Heart left ventricle (tissue), 16 donors: Measurements from ENCODE around the gene DTX2. TPM values are rescaled to one million over a fixed set of nuclear protein-coding genes. Genes with fewer than 3 reads are reported as not detected.

Source experiments
- ATAC-seq, 4 donors: fragments of 200-7000 bp; cut with Tn5 transposase; one replicate each; pipeline ENCODE4 v1.9.1; 2020 to 2022; ENCODE audit warnings: moderate library complexity in 4 of 4, mild to moderate bottlenecking in 3 of 4, moderate number of reproducible peaks in 1 of 4
- DNase-seq, 5 donors: peaks; one replicate each; pipeline ENCODE4 v3.0.0-alpha.2; 2020
- H3K27ac ChIP-seq, 12 donors: fragments of 200-600 bp; sonication (generic) in 4 of 12; one replicate each; pipeline versions ENCODE4 v1.5.0 to v1.8.0; 2016 to 2022; ENCODE audit warnings: mild to moderate bottlenecking in 2 of 12
- H3K27me3 ChIP-seq, 9 donors: fragments of 200-600 bp; sonication (generic) in 2 of 9; one replicate each; pipeline versions ENCODE4 v1.5.1 to v1.8.0; 2016 to 2022; ENCODE audit warnings: mild to moderate bottlenecking in 3 of 9
- H3K36me3 ChIP-seq, 9 donors: fragments of 200-600 bp; sonication (generic) in 2 of 9; one replicate each; pipeline versions ENCODE4 v1.5.0 to v1.8.0; 2018 to 2022; ENCODE audit warnings: mild to moderate bottlenecking in 2 of 9
- H3K4me1 ChIP-seq, 12 donors: fragments of 200-600 bp; sonication (generic) in 4 of 12; one replicate each; pipeline versions ENCODE4 v1.5.0 to v1.8.0; 2016 to 2022; ENCODE audit warnings: mild to moderate bottlenecking in 3 of 12
- H3K4me3 ChIP-seq, 12 donors: fragments of 200-600 bp; sonication (generic) in 4 of 12; one replicate each; pipeline versions ENCODE4 v1.5.0 to v1.8.0; 2017 to 2022; ENCODE audit warnings: mild to moderate bottlenecking in 9 of 12, moderate library complexity in 4 of 12
- H3K9me3 ChIP-seq, 12 donors: fragments of 200-600 bp; sonication (generic) in 4 of 12; one replicate each; pipeline versions ENCODE4 v1.5.0 to v1.8.0; 2016 to 2022; ENCODE audit warnings: mild to moderate bottlenecking in 1 of 12
- CTCF ChIP-seq, 12 donors: fragments of 200-600 bp; sonication (generic) in 4 of 12; IDR thresholded peaks; one replicate each; pipeline versions ENCODE4 v1.5.0 to v1.8.0; 2018 to 2022; ENCODE audit warnings: antibody characterized with exemption in 12 of 12, mild to moderate bottlenecking in 5 of 12
- POLR2A ChIP-seq, 2 donors: fragments of 450-650 bp; IDR thresholded peaks; one replicate each; pipeline ENCODE4 v1.6.1; 2017; ENCODE audit warnings: antibody characterized with exemption in 2 of 2, mild to moderate bottlenecking in 2 of 2, moderate library complexity in 2 of 2
- WGBS, 4 donors: extraction: QIAGEN DNeasy Blood & Tissue Kit in 2 of 4; methylation state at CpG; one replicate each; pipeline versions ENCODE4 v1.1.5 to v1.1.7; 2013 to 2018; 5-methylcytosine and 5-hydroxymethylcytosine counted together
- intact Hi-C, 10 donors: fragments of 100-400 bp; cut with DNase I; formaldehyde crosslinking; loops; one replicate each; pipeline versions ENCODE4 v1.11.1 to v1.14.2; 2022
- polyA plus RNA-seq, 2 donors: library from polyadenylated mRNA; stranded (reverse); fragments of 200-250 nt; gene quantifications; one replicate each; pipeline ENCODE4 v1.2.3, GENCODE V29; 2013
- total RNA-seq, 9 donors: library from RNA; depleted of rRNA in 2 of 9; stranded (reverse); fragments of >200 nt in 2 of 9; fragmentation: NEBNext Ultra II Directional in 3 of 9; extraction: Animal tissue kit (Norgen Biotek cat#: 25700) in 3 of 9; gene quantifications; one replicate each; pipeline versions ENCODE4 v1.1.0 to v1.2.4, GENCODE V29; 2016 to 2023
- donor health status: ischemic (EF 13 %, LVEDD 7.1; RV severe dilation, severe dysfunction).
- donor health status: healthy with polysubstance abuse.
- donor health status: DM: no; HTN: yes; CAD: no.
- donor health status: DM: no; HTN: no; CAD: no.
- donor health status: ischemic (EF 25% LVEDD 6.9; RV normal size, moderate dysfunction).
- donor health status: ischemic (EF 25% LVEDD 5.7; RV mildly dilated, moderate dysfunction).
- donor health status: healthy.
- donor health status: DM: yes; HTN: yes; CAD: no.
- donor health status: ischemic (EF 35%, LVEDD 5.7; RV mildly dilated, moderate dysfunction).
- donor health status: nonischemic (EF 11% LVEDD 7.7; RV severe dilation, severe dysfunction).
- donor health status: DM: yes; HTN: yes; CAD: no.
- donor health status: PGD.
- donor health status: ischemic (EF 29% LVEDD 5.4; RV normal size, mild dysfunction).
- donor health status: nonischemic (EF 23%, LVEDD 6.1; RV moderate dilation, normal function).

The DTX2 gene
- total and polyA plus RNA-seq, 11 donors: 6.2 to 23.0 (median 13.8) TPM

GRCh38 chr7:76427635-76428034, 33.9 kb upstream of the DTX2 start:
- TF ChIP-seq POLR2A (IDR thresholded peaks at IDR 0.05): no peak
- TF ChIP-seq CTCF (IDR thresholded peaks at IDR 0.05): no peak
- Histone ChIP-seq H3K9me3 (no peaks in the 10 kb centered on the region), H3K4me3 (no peak overlapping the region), H3K4me1 (peaks cover 0 to 8% (median 0%) of the 10 kb centered on the region in 12 donors), H3K27ac (no peak overlapping the region), H3K36me3 (no peaks in the 10 kb centered on the region), H3K27me3 (no peaks in the 10 kb centered on the region)
- intact Hi-C loops: no loop called here
- ATAC-seq (no peak), DNase-seq (peak in 1 of 5 donors; percentile 10)
- 78 to 96% (median 93%) methylated on average over 4 to 5 of the region's 5 CpGs for WGBS, 4 donors

- intact Hi-C loops: no loop called here
- DNase-seq (peak in 1 of 5 donors; percentile 4), ATAC-seq (no peak)
- Histone ChIP-seq H3K9me3 (no peaks in the 10 kb centered on the region), H3K36me3 (no peaks in the 10 kb centered on the region), H3K27me3 (no peaks in the 10 kb centered on the region), H3K4me3 (no peak overlapping the region), H3K27ac (no peak overlapping the region), H3K4me1 (peaks cover 0 to 8% (median 0%) of the 10 kb centered on the region in 12 donors)
- TF ChIP-seq CTCF (IDR thresholded peaks at IDR 0.05) (no peak), POLR2A (IDR thresholded peaks at IDR 0.05) (no peak)
- WGBS, 4 donors: 91 to 96% (median 92%) methylated on average over 13 of the region's 13 CpGs
These were observed 33.2 kb upstream of the DTX2 start for GRCh38 chr7:76428149-76428823.

GRCh38 chr7:76428868-76429805, 32.4 kb upstream of the DTX2 start:
- Histone ChIP-seq H3K4me3 (no peak overlapping the region), H3K36me3 (no peaks in the 10 kb centered on the region), H3K9me3 (no peaks in the 10 kb centered on the region), H3K4me1 (peaks cover 0 to 8% (median 0%) of the 10 kb centered on the region in 12 donors), H3K27ac (no peak overlapping the region), H3K27me3 (no peaks in the 10 kb centered on the region)
- no peak for TF ChIP-seq CTCF (IDR thresholded peaks at IDR 0.05)
- no peak for TF ChIP-seq POLR2A (IDR thresholded peaks at IDR 0.05)
- intact Hi-C loops: no loop called here
- DNase-seq (peak in 1 of 5 donors; percentile 17), ATAC-seq (peak in 2 of 4 donors; percentile 26 to 38)
- WGBS, 4 donors: 81 to 84% (median 82%) methylated on average over 9 to 18 of the region's 18 CpGs

- H3K36me3 ChIP-seq: peaks cover 0 to 4% (median 0%) of the 10 kb centered on the region in 9 donors
- TF ChIP-seq POLR2A (IDR thresholded peaks at IDR 0.05): no peak
- no peak for TF ChIP-seq CTCF (IDR thresholded peaks at IDR 0.05)
- H3K4me1 ChIP-seq: peaks cover 0 to 8% (median 0%) of the 10 kb centered on the region in 12 donors
- H3K27me3 ChIP-seq: no peaks in the 10 kb centered on the region
- H3K9me3 ChIP-seq: no peaks in the 10 kb centered on the region
- no peak overlapping the region for H3K27ac ChIP-seq
- WGBS, 4 donors: 94 to 96% (median 95%) methylated on average over 9 of the region's 9 CpGs
- DNase-seq: peak in 1 of 5 donors; percentile 4
- intact Hi-C loops: no loop called here
- no peak for ATAC-seq
- no peak overlapping the region for H3K4me3 ChIP-seq
These were observed 31.3 kb upstream of the DTX2 start for GRCh38 chr7:76430211-76430610.
